GM19240 (cell line): Measurements from ENCODE around the gene CHMP6.
"Not testable (repeated sequence)": the region's sequence is repeated elsewhere in the genome, so short reads cannot be mapped to it uniquely, and the experiment has no call there.

Experiments
- DNase-seq: peaks from one replicate; pipeline ENCODE4 v3.0.0; 2011; ENCODE audit warnings: low spot score; ENCODE audit not compliant: insufficient read length

Gene CHMP6

DNA sequence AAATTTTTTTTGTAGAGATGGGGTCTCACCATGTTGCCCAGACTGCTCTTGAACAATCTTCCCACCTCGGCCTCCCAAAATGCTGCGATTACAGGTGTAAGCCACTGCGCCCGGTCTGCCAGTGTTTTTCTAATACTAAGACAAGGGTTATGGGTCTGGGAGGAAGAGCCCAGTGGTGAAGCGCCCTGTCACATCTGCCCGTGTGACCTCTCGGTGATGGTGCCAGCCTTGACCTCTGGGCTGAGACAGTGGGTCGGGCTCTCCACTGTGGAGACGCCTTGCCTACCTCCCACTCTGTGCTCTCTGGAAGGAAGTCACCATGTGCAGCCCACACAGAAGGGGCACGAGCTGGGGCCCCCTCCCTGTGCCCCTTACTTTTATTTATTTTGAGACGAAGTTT, 38.2 kb downstream of the CHMP6 start:
- no peak for DNase-seq

DNA sequence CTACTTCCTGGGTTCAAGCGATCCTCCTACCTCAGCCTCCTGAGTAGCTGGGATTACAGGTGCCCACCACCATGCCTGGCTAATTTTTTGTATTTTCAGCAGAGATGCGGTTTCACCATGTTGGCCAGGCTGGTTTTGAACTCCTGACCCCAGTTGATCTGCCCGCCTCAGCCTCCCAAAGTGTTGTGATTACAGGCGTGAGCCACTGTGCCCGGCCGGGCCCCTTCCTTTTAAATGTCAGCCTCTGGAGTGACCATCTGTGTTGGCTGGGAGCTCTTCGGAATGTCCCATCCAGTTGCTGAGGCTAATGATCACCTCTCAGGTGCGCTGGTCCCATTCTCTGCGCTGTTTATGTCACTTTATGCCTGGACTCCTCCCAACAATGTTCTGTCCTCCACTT, 38.7 kb downstream of the CHMP6 start:
- not testable (repeated sequence) for DNase-seq

DNA sequence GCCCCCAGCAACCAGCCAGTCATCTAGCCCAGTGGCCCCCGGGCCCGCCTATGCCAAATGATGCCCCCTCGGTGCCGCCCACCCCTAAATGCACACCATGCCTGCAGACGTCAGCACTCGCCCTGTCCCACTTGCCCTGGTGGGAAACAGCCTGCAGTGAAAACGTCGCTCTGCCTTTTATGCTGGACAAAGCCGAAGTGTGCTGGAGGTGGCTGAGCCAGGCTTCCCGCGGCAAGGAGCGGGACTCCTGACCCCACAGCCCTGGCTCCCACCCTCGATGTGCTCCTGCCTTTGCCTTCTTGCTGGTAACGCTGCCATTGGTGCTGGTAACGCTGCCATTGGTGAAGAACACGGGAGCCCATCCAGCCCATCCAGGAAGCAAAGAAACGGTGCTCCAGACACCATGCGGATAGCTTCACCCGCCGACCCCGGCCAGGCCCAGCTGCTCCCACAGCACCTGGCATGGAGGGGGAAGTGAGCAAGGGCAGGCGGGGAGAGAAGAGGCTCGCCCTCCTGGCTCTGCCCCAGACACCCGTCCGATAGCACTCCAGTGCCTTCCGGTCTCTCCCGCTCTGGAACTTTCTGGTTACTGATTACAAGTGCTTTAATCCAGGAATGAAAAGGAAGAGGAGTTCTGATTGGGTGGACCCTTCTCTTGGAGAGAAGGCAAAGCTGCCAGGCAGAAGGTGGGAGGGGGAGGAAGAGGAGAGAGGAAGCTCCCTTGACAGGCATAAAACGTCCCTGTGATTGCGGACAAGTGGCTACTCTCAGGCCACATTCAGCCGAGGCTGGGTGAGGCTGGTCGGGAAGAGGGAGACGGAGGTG, 39.3 kb downstream of the CHMP6 start:
- no peak for DNase-seq

DNA sequence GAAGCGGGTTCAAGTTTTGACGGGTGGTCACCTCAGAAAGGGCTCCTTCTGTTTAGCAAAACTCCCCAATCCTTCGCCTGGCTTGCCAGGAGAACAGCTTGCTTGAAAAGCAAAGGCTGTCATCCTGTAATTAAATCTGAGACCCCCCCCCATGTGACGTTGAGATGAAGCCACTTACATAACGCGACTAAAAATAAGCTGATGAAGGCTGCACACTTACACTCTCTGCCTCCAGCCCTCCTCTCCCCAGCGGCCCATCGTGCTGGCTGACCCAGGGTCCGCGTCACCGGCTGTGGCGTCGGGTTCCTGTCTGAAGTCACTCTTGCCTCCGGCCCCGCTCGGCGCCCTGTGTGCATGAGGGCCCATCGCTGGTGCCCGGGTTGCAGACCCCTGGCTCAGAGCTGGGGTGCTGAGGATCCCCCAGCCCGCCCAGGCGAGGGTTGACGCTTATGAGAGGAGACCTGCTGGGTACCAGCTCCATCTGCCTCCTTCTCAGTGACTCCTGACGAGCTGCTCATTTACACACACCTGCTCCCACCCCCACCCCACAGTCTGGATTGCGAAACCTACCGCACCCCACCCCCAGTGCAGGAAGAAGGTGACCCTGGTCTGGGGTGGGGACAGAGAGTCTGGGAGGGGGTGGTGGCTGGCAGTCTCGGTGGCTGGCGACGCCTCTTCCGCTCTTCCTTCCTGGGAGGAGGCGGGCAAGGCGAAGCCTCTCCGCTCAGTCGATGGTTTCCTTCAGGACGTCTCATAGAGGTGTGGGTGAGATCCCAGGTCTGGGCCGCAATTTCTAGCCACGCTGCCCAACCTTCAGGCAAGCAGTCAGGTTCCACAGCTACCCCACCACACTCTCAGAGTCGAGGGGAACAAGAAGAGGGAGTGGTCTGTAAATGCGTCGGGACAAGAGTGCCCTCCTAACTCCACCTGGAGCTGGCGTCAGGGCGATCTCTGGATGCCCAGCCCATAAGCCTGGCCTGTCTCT, 40.2 kb downstream of the CHMP6 start:
- no peak for DNase-seq

DNA sequence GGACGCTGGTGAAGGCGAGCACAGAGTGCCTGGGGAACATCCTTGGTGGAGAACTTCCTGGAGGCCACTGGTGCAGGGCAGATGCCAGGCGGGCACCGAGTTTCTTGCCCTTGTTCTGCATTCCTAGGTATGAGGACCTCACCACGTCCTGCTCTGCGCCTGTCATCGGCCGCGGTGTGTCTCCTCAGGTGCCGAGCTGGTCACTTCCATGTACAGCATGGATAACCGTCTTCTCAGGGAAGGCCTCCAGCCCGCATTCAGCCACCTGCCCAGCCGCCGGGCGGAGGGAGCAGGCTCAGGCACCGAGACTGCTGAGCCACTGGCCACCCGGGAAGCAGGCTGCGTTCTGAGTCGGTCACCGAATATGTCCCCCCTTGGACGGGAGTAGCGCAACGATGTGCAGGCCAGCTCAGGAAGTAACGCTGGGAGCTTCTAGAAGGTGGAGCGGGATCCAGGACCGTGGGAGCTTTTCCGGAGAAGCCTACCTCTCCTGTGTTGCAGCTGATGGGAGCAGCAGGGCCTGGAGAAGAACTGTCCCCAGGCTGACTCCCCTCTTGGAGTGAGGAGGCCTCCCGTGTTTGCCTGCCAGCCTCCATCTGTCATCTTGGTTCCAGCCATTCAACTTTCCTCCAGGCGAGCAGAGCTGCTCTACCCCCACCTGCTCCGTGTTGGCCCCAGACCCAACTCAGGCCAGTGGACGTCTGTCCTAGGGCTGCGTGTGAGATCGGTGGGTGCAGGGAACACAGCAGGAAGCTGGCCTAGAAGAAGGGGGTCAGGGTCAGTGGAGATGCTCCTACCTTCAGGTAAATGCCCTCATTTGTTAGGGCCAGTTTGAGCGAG, 41.2 kb downstream of the CHMP6 start:
- no peak for DNase-seq

DNA sequence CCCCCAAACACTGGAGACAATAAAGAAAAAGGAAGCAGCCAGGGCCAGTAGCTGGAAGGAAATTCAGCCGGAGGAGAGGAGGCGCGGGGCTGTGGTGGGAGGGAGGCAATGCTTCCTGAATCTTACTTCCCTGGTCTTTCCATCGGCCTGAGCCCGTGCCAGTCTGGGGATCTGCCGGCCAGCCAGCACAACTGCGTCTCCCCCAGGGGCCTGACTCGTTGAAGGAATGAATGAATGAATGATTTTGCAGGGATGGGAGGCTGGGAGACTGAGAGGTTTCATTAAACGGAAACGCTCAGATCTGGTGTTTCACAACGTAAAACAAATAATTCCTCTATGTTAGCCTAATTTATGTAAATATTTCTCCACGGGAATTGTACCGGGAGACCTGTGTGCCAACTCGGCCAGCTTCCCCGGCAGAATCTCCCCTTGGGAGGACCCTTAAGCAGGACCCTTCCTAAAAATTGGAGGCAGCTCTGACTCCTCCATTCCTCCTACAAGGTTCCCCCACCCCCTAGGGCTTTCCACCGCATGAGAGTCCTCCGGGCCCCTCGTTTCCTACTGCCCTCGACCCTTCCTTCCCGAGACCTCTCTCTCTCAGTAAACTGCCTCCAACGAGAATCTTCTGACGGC, 42.0 kb downstream of the CHMP6 start:
- no peak for DNase-seq

DNA sequence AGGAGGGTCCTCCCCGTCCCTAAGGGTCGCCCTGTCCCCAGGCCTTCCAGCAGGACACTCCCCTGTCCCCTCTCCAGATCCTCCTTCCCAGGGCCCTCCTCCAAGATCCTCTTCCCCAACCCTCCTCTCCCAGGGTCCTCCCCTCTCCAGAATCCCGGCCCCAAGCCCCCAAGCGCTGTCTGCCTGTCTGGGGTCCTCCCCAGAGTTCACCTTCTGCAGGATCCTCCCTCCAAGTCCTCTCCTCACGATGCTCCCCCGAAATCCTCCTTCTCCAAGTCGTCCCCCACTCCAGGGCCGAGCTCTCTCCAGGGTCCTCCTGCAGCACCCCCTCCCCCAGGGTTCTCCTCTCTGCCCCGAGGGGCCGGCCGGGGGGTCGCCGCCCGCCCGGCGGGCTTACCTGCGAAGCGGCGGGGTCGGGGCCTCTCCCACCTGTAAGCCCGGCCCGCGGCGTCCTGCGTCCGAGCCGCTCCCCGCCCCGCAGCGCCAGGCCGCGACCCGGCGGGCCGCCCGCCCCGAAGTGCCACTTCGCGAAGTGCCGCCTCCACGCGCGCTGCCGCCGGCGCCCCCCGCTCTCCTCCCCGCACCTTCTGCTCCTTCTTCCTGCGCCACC, 42.6 kb downstream of the CHMP6 start:
- DNase-seq, result no peak

DNA sequence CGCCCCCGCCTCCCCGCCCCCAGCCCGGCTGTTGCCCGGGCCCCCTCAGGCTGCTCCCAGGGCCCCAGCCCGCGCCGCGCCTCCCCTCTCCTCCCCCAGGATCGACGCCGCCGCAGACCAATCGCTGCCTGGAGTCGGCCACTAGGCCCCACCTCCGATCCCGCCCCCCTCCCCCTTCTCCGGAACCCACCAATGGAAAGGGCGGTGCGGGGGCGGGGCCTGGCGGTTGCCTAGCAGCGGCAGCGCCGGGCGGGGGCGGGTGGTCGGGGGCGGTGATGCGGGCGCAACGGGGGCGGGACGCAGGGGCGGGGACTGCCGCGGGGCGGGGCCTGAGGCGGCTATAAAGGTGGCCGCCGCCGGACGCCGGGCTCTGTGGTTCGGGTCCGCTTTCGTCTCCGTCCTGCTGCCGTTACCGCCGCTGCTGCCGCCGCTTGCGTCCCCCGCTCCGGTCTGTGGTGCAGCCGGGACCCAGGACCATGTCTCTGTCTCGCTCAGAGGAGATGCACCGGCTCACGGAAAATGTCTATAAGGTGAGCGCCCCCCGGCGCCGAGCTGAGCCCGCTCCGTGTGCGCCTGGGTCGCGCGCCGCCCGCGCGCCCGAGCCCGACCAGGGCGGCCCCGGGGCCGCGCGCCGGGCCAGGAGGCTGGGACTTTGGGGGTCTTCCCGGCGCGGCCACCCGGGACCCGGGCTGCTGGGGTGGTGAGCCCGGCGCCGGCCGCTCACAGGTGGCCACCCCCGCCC, 43.3 kb downstream of the CHMP6 start, which contains the start of gene BAIAP2:
Gene BAIAP2 (plus strand): TSS at position 373 of the 742 bp plus-strand sequence. CDS start 104 bp downstream, at position 477.
- DNase-seq, result peak; percentile 100

DNA sequence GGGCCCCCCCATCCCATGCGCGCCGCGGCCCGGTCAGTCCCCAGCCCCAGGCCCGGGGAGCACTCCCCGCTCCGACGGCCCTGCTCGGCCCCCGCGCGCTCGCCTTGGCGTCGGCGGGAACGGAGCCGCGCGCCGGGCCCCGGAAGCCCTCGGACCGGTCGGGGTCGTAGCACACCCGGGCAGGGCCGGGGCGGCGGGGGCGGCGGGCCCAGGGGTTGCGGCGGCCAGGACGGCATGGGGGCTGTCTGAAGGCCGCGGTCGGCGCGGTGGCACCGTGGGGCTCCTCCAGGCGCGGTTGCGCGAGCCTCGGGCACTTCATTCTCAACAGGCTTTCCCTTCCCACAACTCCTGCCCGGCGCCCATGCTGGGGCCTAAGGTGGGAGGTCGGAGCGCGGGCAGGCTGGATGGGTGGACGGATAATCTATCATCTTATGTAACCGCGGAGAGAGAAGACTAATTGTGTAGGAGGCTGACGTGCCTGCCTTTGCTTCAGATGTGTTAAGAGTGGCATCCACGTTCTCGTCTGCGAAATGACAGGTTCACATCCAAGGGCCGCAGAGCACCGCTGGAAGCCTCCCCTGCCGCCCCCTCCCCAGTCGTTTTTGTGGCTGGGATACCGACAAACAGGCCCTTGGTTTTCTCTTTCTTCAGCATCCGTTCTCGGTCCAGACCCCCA, 44.0 kb downstream of the CHMP6 start:
- DNase-seq, result no peak

DNA sequence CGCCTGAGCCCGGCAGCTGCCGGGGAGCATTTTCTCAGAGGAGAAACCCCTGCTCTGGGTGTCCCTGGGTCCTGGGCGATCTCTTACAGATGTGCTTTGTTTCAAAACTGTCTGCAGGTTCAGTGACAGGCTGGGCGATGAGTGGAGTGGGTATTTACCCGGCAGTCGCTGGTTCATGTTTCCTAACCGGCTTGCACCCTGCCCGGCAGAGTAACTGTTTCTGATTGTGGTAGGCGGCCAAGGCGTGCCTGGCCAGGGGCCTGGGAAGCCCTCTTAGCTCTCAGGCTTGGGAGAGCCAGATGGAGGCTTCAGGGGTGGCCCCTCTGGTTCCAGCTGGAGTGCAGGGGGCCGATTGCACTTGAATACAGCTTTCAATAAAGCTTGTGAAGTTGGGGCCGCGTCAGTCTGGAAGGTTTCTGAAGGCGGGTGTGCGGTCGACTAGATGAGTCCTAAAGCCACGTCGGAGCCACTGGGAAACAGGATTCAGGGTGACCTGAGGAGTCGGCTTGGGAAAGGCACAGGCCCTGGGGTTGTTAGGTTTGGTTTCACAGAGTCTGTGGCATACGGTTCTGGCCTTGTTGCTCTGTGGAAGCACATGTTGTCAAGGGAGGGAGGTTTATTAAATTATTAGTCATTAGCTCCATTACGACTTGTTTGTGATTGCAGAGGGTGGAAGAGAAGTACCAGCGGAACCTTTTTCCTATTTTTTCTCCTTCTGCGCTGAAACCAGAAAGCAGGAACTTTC, 44.7 kb downstream of the CHMP6 start:
- DNase-seq, result no peak

DNA sequence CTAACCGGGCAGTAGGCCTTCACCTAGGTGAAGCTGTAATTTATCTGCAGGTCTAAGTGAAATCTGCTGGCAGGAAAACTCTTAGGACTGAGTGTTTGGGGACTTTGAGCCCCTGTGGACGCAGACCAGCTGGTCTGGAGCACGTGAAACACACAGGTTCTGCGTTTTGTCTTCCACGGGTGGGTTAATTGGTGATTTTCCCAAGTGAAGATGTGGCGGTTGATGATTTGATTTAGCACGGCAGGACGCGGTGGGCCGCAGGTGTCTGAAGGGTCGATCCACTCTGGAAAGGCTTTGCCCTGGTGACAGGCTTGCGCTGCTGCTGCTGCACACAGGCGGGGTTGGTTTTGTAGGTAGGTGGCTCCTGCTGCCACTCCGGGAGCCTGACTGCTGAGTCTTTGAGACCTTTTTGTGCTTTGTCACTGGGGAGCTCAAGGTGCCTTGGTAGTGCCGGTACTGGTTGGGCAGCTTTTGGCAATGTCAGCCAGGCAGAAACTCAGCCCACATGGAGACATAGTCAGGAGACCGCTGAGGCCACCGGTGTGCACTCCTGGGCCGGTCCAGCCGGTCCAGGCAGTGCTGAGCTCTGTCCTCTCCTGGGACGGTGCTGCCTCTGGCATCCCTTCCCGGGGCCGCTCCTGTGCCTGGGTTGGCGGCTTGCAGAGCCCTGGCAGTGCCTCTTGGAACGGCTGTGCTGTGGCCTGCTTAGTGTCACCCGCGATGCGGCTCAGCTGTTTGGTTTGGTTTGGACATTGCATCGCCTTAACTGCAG, 45.6 kb downstream of the CHMP6 start:
- no peak for DNase-seq

DNA sequence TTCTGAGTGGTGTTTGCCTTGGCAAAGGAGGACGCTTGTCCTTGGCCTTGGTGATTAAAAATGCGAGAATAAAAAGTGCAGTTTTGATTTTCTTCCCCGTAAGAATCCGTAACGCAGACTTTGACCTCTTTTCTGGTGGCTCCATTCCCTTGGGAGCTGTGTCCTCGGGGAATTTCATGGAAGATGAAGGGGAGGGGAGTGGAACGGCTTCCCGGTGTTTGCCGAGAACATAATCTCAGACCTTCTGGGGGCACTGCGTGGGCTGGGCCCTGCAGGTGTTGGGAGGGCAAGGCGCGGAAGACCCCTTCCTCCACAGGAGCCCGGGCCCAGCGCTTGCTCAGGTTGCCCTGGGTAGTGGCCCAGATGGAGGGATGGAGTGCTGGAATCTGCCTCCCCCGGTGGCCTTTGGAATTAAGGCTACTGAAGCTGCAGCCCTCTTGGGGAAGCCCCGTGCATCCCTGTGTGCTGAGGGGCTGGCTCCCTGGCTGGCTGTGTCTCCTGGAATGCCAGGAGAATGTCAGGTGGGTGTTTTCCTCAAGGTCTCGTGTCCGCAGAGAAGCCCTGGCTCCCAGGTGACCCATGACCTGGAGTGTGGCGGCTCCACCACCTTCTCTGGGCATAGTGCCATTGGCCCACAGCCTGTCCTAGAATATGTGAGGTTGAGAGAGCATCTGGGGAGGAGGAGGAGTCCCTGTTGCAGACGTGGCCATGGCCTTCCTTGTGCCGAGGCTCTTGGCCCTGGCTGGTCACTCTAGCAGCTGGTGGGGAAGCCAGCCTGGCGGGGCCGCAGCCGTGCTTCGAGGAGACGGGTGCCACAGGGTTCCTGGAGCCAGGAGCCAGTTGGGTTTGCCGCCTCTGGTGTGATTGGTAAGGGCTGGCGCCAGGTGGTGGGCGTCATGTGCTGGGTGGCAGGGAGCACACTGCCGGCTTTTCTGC, 46.4 kb downstream of the CHMP6 start:
- DNase-seq, result no peak

DNA sequence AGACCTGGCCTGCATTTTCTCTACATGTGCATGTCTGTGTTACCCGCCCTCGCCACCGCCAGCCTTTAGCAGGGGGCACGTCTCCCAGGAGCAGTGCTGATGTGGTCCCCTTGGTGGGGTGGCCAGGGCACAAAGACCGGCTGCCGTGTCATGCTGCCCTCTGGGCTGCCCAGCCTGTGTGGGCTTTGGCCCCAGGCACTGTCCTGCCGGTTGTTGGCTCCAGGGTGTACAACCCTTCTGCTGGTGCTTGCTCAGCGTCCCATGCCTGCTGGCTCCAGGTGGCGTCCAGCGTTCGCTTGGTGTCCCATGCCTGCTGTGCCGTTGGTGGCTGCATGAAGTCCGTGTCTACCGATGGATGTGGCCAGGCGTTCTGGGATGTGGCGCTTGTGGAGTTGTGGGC, 47.5 kb downstream of the CHMP6 start:
- DNase-seq, result no peak

DNA sequence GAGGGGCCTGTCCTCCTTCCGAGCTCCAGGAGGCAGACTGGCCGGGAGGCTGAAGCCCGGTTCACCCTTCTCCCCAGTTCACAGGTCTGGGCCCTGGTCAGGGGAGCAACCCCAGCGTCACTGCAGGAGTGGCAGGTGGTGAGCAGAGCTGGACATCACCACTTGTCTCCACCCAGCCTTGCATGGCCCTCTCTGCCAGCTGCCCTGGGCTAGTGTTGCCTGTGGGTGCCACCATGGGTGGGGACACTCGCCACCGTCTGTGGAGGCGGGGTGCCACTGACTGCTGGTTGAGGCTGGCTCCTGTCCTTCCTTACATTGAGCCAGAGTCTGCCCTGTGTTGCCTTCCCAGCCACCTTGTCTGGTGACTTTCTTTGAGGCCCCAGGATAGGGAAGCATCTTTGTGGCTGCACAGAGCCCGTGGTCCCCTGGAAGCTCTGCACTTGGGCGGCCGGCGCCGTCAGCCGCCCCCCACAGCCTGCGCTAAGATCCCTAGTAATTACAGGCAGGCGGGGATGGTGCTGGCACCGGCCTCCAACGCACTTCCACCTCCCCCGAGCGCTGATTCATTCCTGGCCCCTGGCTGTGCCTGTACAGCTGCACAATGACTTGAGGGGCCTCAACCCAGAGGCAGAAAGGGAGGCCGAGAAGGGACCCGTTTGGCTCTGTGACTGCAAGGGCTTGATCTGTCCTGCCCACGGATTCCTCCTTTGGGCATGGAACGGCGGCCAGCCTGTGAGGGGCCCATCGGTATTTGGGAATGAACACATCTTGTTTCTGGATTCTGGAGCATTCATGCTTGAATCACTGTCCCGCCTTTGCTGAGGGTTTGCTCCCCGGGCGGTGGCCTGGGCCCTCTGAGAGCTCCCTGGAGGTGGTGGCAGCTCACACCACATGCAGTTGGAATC, 48.5 kb downstream of the CHMP6 start:
- DNase-seq, result no peak

DNA sequence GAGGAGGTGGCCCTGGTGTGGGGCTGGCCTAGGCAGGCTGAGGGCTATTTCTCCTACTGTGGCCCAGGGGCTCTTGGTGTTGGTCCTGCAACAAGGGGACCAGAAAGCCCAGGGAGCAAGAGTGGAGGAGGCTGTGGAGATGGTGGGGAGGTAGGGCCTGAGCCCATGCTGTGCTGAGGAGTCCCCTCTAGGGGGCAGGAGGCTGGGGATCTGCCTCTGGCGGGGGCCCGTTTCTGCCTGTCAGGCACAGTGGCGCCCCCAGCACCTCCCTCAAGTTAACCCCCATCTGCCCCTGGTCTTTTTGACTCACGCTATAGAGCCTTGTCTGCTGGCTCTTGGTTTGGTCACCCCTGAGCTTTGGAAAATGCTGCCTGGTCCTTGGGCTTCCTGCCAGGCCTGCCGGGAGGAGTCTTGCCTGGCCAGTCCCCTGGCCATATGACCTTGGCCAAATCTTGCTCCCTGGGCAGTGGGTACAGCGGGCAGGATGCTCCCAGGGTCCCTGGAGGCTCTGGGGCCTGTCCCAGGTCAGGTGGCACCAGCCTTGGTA, 49.2 kb downstream of the CHMP6 start:
- no peak for DNase-seq
